ENCODE data around the gene NOTCH1.

GRCh38 chr9:136445799-136446198 lies 100.0 kb downstream of the NOTCH1 start:
- TF ChIP-seq CTCF (IDR thresholded peaks at IDR 0.05; ENCODE audit: insufficient read depth, low read depth, low read length) (no peak), EZH2 (IDR thresholded peaks at IDR 0.05; ENCODE audit: insufficient read depth, low read length) (no peak)
